Limb (tissue), 2 donors: ENCODE measurements around the gene ZC3H10.

ENCODE experiments used
- DNase-seq, 2 donors: peaks; one replicate each; pipeline ENCODE4 v3.0.0-alpha.2; 2016; ENCODE audit errors: extremely low spot score in 2 of 2

The ZC3H10 gene

GRCh38 chr12:56127485-56127887 lies 9.4 kb downstream of the ZC3H10 start:
- DNase-seq: no peak

GRCh38 chr12:56127888-56128669 lies 10.0 kb downstream of the ZC3H10 start, which contains the start of gene ESYT1:
Gene ESYT1 (plus strand): TSS chr12:56128267. CDS start chr12:56128320, 53 bp downstream.
- DNase-seq: peak; percentile 96 to 99

- DNase-seq: peak in 1 of 2 donors; percentile 64
Observed at GRCh38 chr12:56128670-56129205, 10.7 kb downstream of the ZC3H10 start.

- DNase-seq: peak; percentile 36 to 74
Observed at GRCh38 chr12:56129206-56129941, 11.3 kb downstream of the ZC3H10 start.

GRCh38 chr12:56129942-56130495 lies 12.0 kb downstream of the ZC3H10 start:
- no peak for DNase-seq

GRCh38 chr12:56130876-56131275 lies 12.8 kb downstream of the ZC3H10 start:
- no peak for DNase-seq

GRCh38 chr12:56134897-56135296 lies 16.8 kb downstream of the ZC3H10 start:
- no peak for DNase-seq

- no peak for DNase-seq
Observed at GRCh38 chr12:56137853-56138571, 19.9 kb downstream of the ZC3H10 start.

- DNase-seq: no peak
Observed at GRCh38 chr12:56141946-56142784, 24.1 kb downstream of the ZC3H10 start.

GRCh38 chr12:56143217-56143616 lies 25.2 kb downstream of the ZC3H10 start:
- DNase-seq: no peak

- no peak for DNase-seq
Observed at GRCh38 chr12:56143870-56144269, 25.8 kb downstream of the ZC3H10 start.

GRCh38 chr12:56145217-56145616 lies 27.2 kb downstream of the ZC3H10 start:
- no peak for DNase-seq

GRCh38 chr12:56146492-56147460 lies 28.7 kb downstream of the ZC3H10 start:
- no peak for DNase-seq

GRCh38 chr12:56150563-56150962 lies 32.5 kb downstream of the ZC3H10 start:
- no peak for DNase-seq

GRCh38 chr12:56151672-56152131 lies 33.6 kb downstream of the ZC3H10 start:
- DNase-seq: peak in 1 of 2 donors; percentile 53

GRCh38 chr12:56152132-56152755 lies 34.2 kb downstream of the ZC3H10 start, which contains the start of gene MYL6B:
Gene MYL6B (plus strand): TSS chr12:56152587. CDS start chr12:56153919, 1,332 bp downstream.
- peak; percentile 93 to 94 for DNase-seq

GRCh38 chr12:56152756-56153677 lies 35.0 kb downstream of the ZC3H10 start:
- no peak for DNase-seq
